GDM1 (cell line): ENCODE data around the gene TMEM179.

Experiments used
- DNase-seq: peaks from one replicate; lab custom pipeline; 2025; lab: John Stamatoyannopoulos, UW

The TMEM179 gene

GRCh38 chr14:104567957-104568225 lies 36.7 kb downstream of the TMEM179 start:
- DNase-seq, result no peak

- DNase-seq, result no peak
Measured at GRCh38 chr14:104567141-104567956, 37.2 kb downstream of the TMEM179 start.

DNA sequence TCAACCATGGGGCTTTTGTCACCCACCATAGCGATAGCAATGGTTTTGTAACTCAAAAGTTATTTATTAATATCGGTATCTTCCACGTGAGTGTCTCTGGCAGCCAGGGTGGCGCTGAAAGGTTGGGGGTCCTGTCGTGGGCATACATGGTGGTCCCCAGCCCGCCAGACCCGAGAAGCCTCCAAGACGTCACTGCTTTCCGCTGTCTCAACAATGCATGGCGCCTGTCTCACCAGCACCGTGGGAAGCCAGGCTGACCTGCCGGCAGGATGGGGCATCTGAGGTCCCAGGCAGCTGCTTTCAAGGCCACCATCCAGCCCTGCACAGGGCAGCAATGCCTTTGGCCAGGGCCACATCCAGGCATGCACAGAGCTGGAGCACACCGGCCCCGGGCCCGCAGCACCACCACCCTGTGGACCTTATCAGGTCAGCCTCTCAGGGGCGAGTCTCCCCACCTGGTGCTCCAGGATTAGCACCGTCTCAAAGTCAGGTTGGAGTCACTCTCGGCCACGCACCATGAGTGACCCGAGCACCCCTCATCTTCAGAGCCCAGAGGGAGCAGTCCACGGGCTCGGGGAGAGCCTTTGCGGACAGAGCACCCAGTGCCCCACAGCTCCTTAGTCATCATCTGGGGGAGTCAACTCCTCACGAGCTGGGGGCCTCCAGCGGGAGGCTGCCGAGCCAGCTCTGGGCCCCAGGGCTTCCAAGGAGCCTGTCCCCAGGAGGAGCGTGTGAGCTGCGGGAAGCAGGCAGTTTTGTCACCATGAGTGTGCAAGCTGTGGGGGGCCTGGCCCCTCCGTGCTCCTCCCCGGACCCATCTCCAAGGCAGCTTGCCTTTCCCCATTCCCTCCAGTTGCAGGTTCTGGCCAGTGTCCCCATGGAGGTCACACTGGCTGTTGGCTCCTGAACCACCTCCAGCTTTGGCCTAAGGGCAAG lies 39.6 kb downstream of the TMEM179 start:
- no peak for DNase-seq

DNA sequence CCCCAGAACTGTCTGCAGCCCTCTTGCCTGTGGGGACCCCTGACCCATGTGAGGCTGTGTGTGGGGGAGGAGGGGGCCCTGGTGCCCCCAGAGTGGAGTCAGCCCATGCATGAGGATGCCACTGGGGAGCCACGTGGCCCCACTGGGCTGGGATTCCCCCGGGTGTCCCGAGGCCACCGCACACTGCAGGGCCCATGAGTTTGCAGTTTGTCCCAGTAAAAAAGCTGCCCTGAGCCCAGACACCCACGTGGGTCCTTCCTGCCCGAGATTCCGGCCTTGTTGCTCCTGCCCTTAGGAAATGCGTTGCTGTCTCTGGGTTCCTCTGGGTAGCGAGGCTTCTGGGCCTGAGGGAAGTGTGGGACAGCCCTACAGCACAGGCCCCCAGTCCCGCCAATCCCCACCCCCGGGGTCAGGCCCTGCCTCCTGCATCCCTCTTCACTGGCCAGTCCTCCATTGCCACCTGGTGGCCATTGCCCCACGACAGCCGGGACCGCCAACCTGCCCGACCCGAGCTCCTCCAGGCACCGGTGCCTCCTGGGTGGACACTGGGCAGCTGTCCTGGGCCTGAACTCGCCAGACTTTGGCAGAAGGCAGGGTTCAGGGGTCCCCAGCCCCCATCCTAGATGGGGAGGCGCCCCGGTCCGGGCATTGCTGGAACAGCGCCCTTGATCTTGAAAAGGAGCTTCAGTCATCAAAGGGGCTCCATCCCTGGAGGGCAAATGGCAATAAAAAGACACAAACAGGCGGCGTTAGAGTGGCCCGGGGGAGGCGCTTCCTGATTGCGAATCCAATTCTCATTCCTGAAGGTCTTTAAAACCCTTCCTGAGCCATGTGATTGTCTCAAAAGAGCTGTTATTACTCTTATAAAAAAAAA lies 40.6 kb downstream of the TMEM179 start:
- DNase-seq, result peak; percentile 40

- DNase-seq, result no peak
Measured at GRCh38 chr14:104563191-104563741, 41.3 kb downstream of the TMEM179 start.

DNA sequence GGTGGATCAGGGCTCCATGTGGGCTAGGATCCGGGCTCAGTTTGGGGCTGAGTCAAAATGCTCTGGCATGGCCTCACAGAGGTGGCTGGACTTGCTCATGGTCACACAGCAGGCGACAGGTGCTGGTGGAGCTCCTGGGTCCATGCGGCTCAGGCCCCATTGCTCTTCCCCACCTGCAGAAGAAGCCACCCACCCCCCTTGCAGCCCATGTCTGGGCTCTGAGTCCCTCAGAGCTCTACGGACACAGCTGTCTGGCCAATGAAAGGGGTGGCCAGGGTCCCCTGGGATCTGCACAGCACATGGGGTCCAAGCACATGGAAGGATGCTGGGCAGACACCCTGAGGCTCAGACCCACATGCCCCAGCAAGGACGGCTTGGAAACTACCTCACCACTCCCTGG lies 42.0 kb downstream of the TMEM179 start:
- DNase-seq, result no peak

DNA sequence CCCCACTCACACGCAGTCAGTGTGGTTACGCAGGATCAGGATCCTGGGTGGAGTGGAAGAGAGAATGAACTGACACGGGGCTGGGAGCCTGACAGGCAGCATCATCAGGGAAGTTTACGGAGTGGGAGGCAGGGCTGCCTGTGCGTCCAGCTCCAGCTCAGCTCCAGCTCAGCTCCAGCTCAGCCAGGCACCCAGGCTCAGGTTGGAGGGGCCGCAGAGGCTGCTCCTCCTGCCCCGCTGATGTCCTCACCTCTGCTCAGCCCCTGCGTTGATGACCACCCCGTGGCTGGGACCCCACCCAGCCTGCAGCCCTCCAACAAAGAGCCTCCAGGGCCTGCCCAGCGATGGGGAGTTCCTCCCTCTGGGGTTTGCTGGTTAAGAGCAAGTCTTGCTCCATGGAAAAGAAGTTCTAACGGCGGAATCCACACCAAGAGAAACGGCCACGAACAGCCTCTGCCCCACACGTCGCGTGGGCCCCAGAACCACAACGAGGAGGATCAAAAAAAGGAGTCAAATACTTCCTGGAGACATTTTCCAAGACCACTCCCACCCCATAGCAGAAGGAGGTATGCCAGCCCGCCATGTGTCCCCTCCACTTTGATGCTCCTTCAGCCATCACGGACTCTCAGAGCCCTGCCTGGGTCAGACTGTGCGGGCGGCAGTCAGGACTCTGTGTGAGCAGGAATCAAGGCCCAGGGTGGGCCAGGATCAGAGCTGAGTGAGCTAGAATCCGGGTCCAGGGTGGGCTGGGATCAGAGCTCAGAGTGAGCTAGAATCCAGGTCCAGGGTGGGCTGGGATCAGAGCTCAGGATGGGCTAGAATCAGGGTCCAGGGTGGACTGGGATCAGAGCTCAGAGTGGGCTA lies 42.7 kb downstream of the TMEM179 start:
- no peak for DNase-seq

GRCh38 chr14:104561124-104561557 lies 43.4 kb downstream of the TMEM179 start:
- no peak for DNase-seq

GRCh38 chr14:104560586-104560945 lies 44.0 kb downstream of the TMEM179 start:
- no peak for DNase-seq

- no peak for DNase-seq
Measured at GRCh38 chr14:104559804-104560585, 44.6 kb downstream of the TMEM179 start.

- no peak for DNase-seq
Measured at GRCh38 chr14:104559028-104559803, 45.4 kb downstream of the TMEM179 start.

DNA sequence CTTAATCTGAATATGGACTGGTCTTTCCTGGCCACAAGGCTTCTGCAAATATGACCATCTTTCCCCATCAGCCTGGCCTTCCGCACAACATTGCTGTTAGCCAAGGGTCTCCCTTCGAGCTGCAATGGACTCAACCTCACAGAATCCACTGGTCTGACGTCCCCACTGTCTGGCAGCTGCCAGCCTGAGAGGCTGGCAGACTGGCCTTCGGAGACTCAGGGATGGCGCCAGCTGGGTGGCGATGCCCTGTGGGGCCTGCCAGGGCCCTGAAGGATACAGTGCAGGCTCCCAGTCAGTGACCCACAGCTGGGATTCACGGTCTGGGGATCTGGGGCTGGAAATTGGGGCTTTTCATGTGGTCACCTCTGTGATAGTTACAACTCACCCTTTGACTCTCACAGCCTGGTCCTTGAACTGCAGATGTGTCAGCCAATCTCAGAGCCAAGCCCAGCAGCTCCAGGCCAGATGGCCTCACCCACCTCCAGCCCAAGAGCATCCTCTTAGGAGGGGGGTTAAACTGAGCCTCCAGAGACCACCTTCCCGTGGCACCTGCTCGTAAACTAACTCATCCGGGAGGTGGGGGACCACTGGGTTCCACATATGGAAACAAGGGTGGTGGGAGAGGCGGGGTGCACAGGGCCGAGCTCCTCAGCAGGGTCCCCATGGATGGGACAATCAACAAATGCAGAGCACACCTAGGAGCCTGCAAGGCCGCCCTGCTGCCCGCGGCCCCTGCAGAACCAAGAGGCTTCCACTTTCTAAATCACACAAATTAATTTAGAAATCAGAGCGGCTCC lies 46.1 kb downstream of the TMEM179 start:
- DNase-seq, result no peak

GRCh38 chr14:104557766-104558165 lies 46.8 kb downstream of the TMEM179 start:
- no peak for DNase-seq

DNA sequence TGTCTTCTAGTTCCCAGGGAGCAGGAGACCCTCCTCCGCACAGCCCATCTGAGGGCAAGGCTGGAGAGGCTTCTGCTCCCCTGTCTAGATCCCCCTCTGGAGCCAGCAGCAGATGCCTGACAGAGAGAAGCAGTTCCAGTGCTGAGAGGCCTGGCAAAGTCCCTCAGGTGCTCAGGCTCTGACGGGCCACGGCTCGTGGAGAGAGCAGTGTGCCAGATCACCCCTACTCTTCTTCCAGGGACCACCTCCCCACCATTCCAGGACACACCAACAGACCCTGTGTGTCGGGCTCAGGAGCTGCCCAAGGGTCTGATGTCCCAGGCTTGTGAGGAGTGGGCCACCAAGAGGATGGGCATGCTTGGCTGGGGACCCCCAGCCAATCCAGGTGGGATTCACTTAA lies 47.5 kb downstream of the TMEM179 start:
- DNase-seq, result no peak

DNA sequence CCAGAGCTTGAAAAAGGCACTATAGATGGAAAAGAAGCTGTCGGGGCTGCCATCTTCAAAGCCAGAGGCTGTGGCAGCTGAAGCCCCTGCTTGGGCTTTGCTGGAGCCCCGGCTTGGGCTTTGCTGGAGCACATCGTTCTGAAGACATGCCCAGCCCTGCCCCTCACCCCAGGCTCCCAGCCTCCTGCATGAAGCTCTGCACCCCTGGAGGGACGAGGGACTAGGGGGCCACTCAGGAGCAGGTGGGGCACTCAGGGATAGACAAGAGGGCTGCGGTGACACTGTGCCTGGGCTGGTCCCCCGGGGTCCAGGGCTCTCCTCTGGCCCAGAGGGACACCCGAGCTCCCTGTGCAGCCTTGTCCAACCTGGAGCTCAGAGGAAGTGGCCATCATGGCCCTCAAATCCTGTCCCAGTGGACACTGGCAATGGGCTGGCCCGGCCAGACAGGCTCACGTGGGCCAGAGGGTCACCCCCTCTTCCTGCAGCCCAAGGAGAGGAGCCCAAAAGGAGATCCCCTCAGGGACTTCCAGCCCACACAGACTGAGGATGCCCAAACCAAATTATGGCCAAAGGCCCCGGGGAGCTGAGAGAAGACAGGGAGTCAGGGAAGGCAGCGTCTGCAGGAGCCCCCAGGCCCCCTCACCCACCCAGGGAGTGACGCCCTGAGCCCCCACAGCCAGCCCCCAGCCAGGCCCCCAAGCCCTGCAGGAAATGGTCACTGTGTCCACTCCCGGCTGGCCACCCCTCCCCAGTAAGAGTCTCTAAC lies 48.1 kb downstream of the TMEM179 start:
- DNase-seq, result no peak

- no peak for DNase-seq
Measured at GRCh38 chr14:104555430-104556255, 48.9 kb downstream of the TMEM179 start.
